ENCODE data around the gene SCUBE1.

The SCUBE1 gene

GRCh38 chr22:43210631-43211515 is 132.3 kb downstream of the SCUBE1 start:
- TF ChIP-seq MAX (IDR thresholded peaks at IDR 0.05) (no peak), NFIC (IDR thresholded peaks at IDR 0.05) (no peak), YY1 (IDR thresholded peaks at IDR 0.05; ENCODE audit: low read depth) (no peak), CEBPB (IDR thresholded peaks at IDR 0.05) (no peak), TCF12 (IDR thresholded peaks at IDR 0.05; ENCODE audit: low read depth) (no peak), USF1 (IDR thresholded peaks at IDR 0.05) (no peak), TAF1 (IDR thresholded peaks at IDR 0.05; ENCODE audit: low read depth) (no peak), ZBTB7A (IDR thresholded peaks at IDR 0.05; ENCODE audit: low read depth) (no peak), EGR1 (IDR thresholded peaks at IDR 0.05) (no peak), FOXM1 (IDR thresholded peaks at IDR 0.05; ENCODE audit: borderline replicate concordance, low read depth) (no peak), CREB1 (IDR thresholded peaks at IDR 0.05; ENCODE audit: low read depth) (no peak), TEAD4 (IDR thresholded peaks at IDR 0.05) (no peak), EP300 (IDR thresholded peaks at IDR 0.05; ENCODE audit: borderline replicate concordance) (no peak), RAD21 (IDR thresholded peaks at IDR 0.05; ENCODE audit: low read depth) (no peak)
- TF ChIP-seq, protein P1, sequence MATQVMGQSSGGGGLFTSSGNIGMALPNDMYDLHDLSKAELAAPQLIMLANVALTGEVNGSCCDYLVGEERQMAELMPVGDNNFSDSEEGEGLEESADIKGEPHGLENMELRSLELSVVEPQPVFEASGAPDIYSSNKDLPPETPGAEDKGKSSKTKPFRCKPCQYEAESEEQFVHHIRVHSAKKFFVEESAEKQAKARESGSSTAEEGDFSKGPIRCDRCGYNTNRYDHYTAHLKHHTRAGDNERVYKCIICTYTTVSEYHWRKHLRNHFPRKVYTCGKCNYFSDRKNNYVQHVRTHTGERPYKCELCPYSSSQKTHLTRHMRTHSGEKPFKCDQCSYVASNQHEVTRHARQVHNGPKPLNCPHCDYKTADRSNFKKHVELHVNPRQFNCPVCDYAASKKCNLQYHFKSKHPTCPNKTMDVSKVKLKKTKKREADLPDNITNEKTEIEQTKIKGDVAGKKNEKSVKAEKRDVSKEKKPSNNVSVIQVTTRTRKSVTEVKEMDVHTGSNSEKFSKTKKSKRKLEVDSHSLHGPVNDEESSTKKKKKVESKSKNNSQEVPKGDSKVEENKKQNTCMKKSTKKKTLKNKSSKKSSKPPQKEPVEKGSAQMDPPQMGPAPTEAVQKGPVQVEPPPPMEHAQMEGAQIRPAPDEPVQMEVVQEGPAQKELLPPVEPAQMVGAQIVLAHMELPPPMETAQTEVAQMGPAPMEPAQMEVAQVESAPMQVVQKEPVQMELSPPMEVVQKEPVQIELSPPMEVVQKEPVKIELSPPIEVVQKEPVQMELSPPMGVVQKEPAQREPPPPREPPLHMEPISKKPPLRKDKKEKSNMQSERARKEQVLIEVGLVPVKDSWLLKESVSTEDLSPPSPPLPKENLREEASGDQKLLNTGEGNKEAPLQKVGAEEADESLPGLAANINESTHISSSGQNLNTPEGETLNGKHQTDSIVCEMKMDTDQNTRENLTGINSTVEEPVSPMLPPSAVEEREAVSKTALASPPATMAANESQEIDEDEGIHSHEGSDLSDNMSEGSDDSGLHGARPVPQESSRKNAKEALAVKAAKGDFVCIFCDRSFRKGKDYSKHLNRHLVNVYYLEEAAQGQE (IDR thresholded peaks at IDR 0.05; ENCODE audit: low read depth), result no peak

- TF ChIP-seq, protein P1 (IDR thresholded peaks at IDR 0.05; ENCODE audit: low read depth), result no peak
- no peak for TF ChIP-seq USF1 (IDR thresholded peaks at IDR 0.05)
- no peak for TF ChIP-seq NFIC (IDR thresholded peaks at IDR 0.05)
- TF ChIP-seq MAX (IDR thresholded peaks at IDR 0.05), result no peak
- TF ChIP-seq CREB1 (IDR thresholded peaks at IDR 0.05; ENCODE audit: low read depth), result no peak
- no peak for TF ChIP-seq EP300 (IDR thresholded peaks at IDR 0.05; ENCODE audit: borderline replicate concordance)
- no peak for TF ChIP-seq TCF12 (IDR thresholded peaks at IDR 0.05; ENCODE audit: low read depth)
- no peak for TF ChIP-seq FOXM1 (IDR thresholded peaks at IDR 0.05; ENCODE audit: borderline replicate concordance, low read depth)
- TF ChIP-seq CEBPB (IDR thresholded peaks at IDR 0.05), result no peak
- no peak for TF ChIP-seq YY1 (IDR thresholded peaks at IDR 0.05; ENCODE audit: low read depth)
- TF ChIP-seq ZBTB7A (IDR thresholded peaks at IDR 0.05; ENCODE audit: low read depth), result no peak
- TF ChIP-seq EGR1 (IDR thresholded peaks at IDR 0.05), result no peak
- no peak for TF ChIP-seq TEAD4 (IDR thresholded peaks at IDR 0.05)
Observed at GRCh38 chr22:43209971-43210370, 133.2 kb downstream of the SCUBE1 start.

DNA sequence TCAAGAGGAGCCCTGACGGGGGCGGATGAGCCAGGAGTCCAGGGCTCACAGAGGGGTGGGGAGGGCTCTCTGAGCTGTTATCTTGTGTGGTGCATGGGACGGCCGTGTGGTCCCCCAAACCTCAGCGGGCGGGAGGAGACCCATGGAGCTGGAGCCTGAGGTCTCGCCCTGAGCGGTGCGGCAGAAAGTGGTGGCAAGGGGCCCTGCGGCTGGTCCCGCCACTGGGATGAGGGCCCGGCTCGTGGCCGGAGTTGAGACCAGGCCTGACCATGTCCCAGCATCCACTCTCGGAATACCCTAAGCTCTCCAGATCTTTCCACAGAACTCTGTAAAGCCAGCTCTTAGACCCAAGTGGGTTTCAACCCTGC is 133.7 kb downstream of the SCUBE1 start:
- no peak for TF ChIP-seq USF1 (IDR thresholded peaks at IDR 0.05)
- TF ChIP-seq, protein P1 (IDR thresholded peaks at IDR 0.05; ENCODE audit: low read depth), result no peak
- no peak for TF ChIP-seq ZBTB7A (IDR thresholded peaks at IDR 0.05; ENCODE audit: low read depth)
- TF ChIP-seq FOXM1 (IDR thresholded peaks at IDR 0.05; ENCODE audit: borderline replicate concordance, low read depth), result no peak
- TF ChIP-seq TCF12 (IDR thresholded peaks at IDR 0.05; ENCODE audit: low read depth), result no peak
- no peak for TF ChIP-seq TEAD4 (IDR thresholded peaks at IDR 0.05)
- no peak for TF ChIP-seq MAX (IDR thresholded peaks at IDR 0.05)
- TF ChIP-seq EP300 (IDR thresholded peaks at IDR 0.05; ENCODE audit: borderline replicate concordance), result no peak
- no peak for TF ChIP-seq CEBPB (IDR thresholded peaks at IDR 0.05)
- no peak for TF ChIP-seq EGR1 (IDR thresholded peaks at IDR 0.05)
- TF ChIP-seq TAF1 (IDR thresholded peaks at IDR 0.05; ENCODE audit: low read depth), result no peak
- no peak for TF ChIP-seq CREB1 (IDR thresholded peaks at IDR 0.05; ENCODE audit: low read depth)
- no peak for TF ChIP-seq NFIC (IDR thresholded peaks at IDR 0.05)
- no peak for TF ChIP-seq RAD21 (IDR thresholded peaks at IDR 0.05; ENCODE audit: low read depth)
- TF ChIP-seq YY1 (IDR thresholded peaks at IDR 0.05; ENCODE audit: low read depth), result no peak
